Dermis microvascular lymphatic vessel endothelial cell (primary cell): Measurements from ENCODE around the gene BIRC3. TPM values are rescaled to one million over a fixed set of nuclear protein-coding genes. Genes with fewer than 3 reads are reported as not detected.
"Not testable (repeated sequence)": the region's sequence is repeated elsewhere in the genome, so short reads cannot be mapped to it uniquely, and the experiment has no call there.

Experiments
- DNase-seq, 2 donors: peaks; one replicate each; pipeline versions ENCODE4 v3.0.0 to v3.0.0-alpha.2; 2010; ENCODE audit warnings: low read depth in 2 of 2
- total RNA-seq: library from RNA; depleted of rRNA; stranded (reverse); fragments of >200 nt; gene quantifications from 2 replicates; pipeline ENCODE4 v1.2.1, GENCODE V29; 2014

The BIRC3 gene
- total RNA-seq, 1 donor from 2014 or later = 1.7 TPM

GRCh38 chr11:102374633-102375424 is 57.5 kb downstream of the BIRC3 start:
- not testable (repeated sequence) for DNase-seq

GRCh38 chr11:102375720-102376399 is 58.6 kb downstream of the BIRC3 start:
- no peak for DNase-seq

- DNase-seq = no peak
These were observed 60.6 kb downstream of the BIRC3 start for GRCh38 chr11:102377891-102378290.

GRCh38 chr11:102378818-102379217 is 61.5 kb downstream of the BIRC3 start:
- no peak for DNase-seq

- peak in 1 of 2 donors; percentile 81 for DNase-seq
These were observed 65.1 kb downstream of the BIRC3 start for GRCh38 chr11:102382384-102382783.

GRCh38 chr11:102383839-102384238 is 66.6 kb downstream of the BIRC3 start:
- peak in 1 of 2 donors; percentile 54 for DNase-seq

- no peak for DNase-seq
These were observed 67.3 kb downstream of the BIRC3 start for GRCh38 chr11:102384419-102385079.

- DNase-seq = no peak
These were observed 68.1 kb downstream of the BIRC3 start for GRCh38 chr11:102385085-102386007.

GRCh38 chr11:102386136-102386734 is 69.0 kb downstream of the BIRC3 start:
- no peak for DNase-seq

- DNase-seq = no peak
These were observed 69.9 kb downstream of the BIRC3 start for GRCh38 chr11:102387043-102387781.

Other genes with a start within 250 kb of the BIRC3 start
- 63.3 and 109 TPM in 2 replicates for gene YAP1, start 207.0 kb upstream of the BIRC3 start, total RNA-seq
- gene BIRC2, start 29.7 kb downstream of the BIRC3 start, total RNA-seq = 40.4 and 51.7 TPM in 2 replicates
- gene TMEM123, start 135.3 kb downstream of the BIRC3 start, total RNA-seq = 152 and 200 TPM in 2 replicates
- 0.90 and 2.1 TPM in 2 replicates for gene MMP7, start 213.3 kb downstream of the BIRC3 start, total RNA-seq